Panc1 (cell line): ENCODE data around the gene PPIA. TPM values are rescaled to one million over a fixed set of nuclear protein-coding genes. Genes with fewer than 3 reads are reported as not detected.

Experiments
- ATAC-seq: fragments of 200-7000 bp; cut with Tn5 transposase; 2 replicates; pipeline ENCODE4 v1.9.1; 2020; ENCODE audit warnings: mild to moderate bottlenecking, moderate library complexity
- BruUV-seq: library from RNA; stranded (reverse); fragments of 400-500 nt; replicated peaks from 2 replicates; lab custom pipeline; 2021; lab: Mats Ljungman, UMichigan
- CTCF ChIA-PET: fragments of 300-600 bp; sonication (Branson Sonifier 250); formaldehyde crosslinking; loops from one replicate; lab custom pipeline; 2022; ENCODE audit warnings: antibody characterized with exemption; lab: Charles Lee
- POLR2A ChIA-PET: fragments of 300-600 bp; sonication (Branson Sonifier 250); formaldehyde crosslinking; loops from one replicate; lab custom pipeline; 2022; ENCODE audit warnings: antibody characterized with exemption; lab: Charles Lee
- DNase-seq: peaks from one replicate; pipeline ENCODE4 v3.0.0-alpha.2; 2010; ENCODE audit warnings: low read depth, low spot score
- H3K27ac ChIP-seq: 2 replicates; pipeline ENCODE4 v1.5.1; 2011; ENCODE audit warnings: mild to moderate bottlenecking, low read length, inconsistent platforms
- H3K27me3 ChIP-seq: fragments of 200-500 bp; sonication (Bioruptor generic); 2 replicates; pipeline ENCODE4 v1.6.0; 2014; ENCODE audit warnings: low read length, inconsistent platforms; ENCODE audit not compliant: control insufficient read depth, insufficient read depth
- H3K36me3 ChIP-seq: fragments of 200-500 bp; sonication (Bioruptor generic); 2 replicates; pipeline ENCODE4 v1.5.1; 2014; ENCODE audit warnings: inconsistent platforms, mild to moderate bottlenecking, low read length, moderate library complexity; ENCODE audit not compliant: control insufficient read depth, insufficient read depth
- H3K4me1 ChIP-seq: 2 replicates; pipeline ENCODE4 v1.5.1; 2011; ENCODE audit warnings: inconsistent platforms, mild to moderate bottlenecking, low read length, moderate library complexity; ENCODE audit not compliant: control insufficient read depth, insufficient read depth
- H3K4me3 ChIP-seq, 2 experiments: 2 replicates each; pipeline ENCODE4 v1.5.1; 2011 to 2012; ENCODE audit warnings: low read depth in 2 of 2, low read length in 2 of 2, mild to moderate bottlenecking in 2 of 2, inconsistent platforms in 1 of 2, moderate library complexity in 1 of 2
- H3K9me3 ChIP-seq: fragments of 200-500 bp; sonication (Bioruptor generic); 2 replicates; pipeline ENCODE4 v1.5.1; 2014; ENCODE audit warnings: low read depth, mild to moderate bottlenecking, inconsistent platforms, low read length, moderate library complexity; ENCODE audit not compliant: control insufficient read depth, insufficient read depth
- POLR2AphosphoS5 ChIP-seq: IDR thresholded peaks from 2 replicates; pipeline ENCODE4 v1.6.1; 2012; ENCODE audit warnings: mild to moderate bottlenecking, low read depth, low read length, moderate library complexity
- SIN3A ChIP-seq: IDR thresholded peaks from 2 replicates; pipeline ENCODE4 v1.6.1; 2012; ENCODE audit warnings: low read depth, mild to moderate bottlenecking, low read length, moderate library complexity, borderline replicate concordance; ENCODE audit not compliant: insufficient read depth
- TCF7L2 ChIP-seq: IDR thresholded peaks from 2 replicates; pipeline ENCODE4 v1.6.1; 2011; ENCODE audit warnings: mild to moderate bottlenecking, low read depth, low read length, inconsistent platforms
- in situ Hi-C: cut with HindIII; loops from 2 replicates; pipeline ENCODE4 v1.10.0; 2016; ENCODE audit warnings: low sequenced_read_pairs, low pct_unique_long_range_greater_than_20kb
- intact Hi-C: fragments of 100-400 bp; cut with micrococcal nuclease; formaldehyde crosslinking; loops from one replicate; pipeline ENCODE4 v1.10.0; 2022; ENCODE audit not compliant: unreplicated experiment
- total RNA-seq: library from RNA; stranded (reverse); gene quantifications from one replicate; pipeline ENCODE4 v1.2.1, GENCODE V29; 2021; ENCODE audit not compliant: unreplicated experiment
- TF ChIP-seq, protein P1 (sequence below): fragments of 450-650 bp; IDR thresholded peaks from 2 replicates; pipeline ENCODE4 v1.5.1; 2017; ENCODE audit warnings: mild to moderate bottlenecking
- TF ChIP-seq, protein P2 (sequence below), 2 experiments: IDR thresholded peaks; 2 replicates each; pipeline ENCODE4 v1.6.1; 2011 to 2012; ENCODE audit warnings: low read depth in 2 of 2, control low read depth in 1 of 2, low read length in 1 of 2, mild to moderate bottlenecking in 1 of 2, moderate library complexity in 1 of 2; ENCODE audit not compliant: insufficient read depth in 1 of 2

The PPIA gene
- total RNA-seq, 1 experiment from 2014 or later = 3,706 TPM

DNA sequence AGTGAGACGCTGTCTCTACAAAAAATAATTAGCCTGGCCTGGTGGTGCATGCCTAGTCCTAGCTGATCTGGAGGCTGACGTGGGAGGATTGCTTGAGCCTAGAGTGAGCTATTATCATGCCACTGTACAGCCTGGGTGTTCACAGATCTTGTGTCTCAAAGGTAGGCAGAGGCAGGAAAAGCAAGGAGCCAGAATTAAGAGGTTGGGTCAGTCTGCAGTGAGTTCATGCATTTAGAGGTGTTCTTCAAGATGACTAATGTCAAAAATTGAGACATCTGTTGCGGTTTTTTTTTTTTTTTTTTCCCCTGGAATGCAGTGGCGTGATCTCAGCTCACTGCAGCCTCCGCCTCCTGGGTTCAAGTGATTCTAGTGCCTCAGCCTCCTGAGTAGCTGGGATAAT, 5.4 kb downstream of the PPIA start:
- no peak for TF ChIP-seq POLR2AphosphoS5
- TF ChIP-seq, protein P1, sequence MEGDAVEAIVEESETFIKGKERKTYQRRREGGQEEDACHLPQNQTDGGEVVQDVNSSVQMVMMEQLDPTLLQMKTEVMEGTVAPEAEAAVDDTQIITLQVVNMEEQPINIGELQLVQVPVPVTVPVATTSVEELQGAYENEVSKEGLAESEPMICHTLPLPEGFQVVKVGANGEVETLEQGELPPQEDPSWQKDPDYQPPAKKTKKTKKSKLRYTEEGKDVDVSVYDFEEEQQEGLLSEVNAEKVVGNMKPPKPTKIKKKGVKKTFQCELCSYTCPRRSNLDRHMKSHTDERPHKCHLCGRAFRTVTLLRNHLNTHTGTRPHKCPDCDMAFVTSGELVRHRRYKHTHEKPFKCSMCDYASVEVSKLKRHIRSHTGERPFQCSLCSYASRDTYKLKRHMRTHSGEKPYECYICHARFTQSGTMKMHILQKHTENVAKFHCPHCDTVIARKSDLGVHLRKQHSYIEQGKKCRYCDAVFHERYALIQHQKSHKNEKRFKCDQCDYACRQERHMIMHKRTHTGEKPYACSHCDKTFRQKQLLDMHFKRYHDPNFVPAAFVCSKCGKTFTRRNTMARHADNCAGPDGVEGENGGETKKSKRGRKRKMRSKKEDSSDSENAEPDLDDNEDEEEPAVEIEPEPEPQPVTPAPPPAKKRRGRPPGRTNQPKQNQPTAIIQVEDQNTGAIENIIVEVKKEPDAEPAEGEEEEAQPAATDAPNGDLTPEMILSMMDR = no peak
- TF ChIP-seq, protein P2, sequence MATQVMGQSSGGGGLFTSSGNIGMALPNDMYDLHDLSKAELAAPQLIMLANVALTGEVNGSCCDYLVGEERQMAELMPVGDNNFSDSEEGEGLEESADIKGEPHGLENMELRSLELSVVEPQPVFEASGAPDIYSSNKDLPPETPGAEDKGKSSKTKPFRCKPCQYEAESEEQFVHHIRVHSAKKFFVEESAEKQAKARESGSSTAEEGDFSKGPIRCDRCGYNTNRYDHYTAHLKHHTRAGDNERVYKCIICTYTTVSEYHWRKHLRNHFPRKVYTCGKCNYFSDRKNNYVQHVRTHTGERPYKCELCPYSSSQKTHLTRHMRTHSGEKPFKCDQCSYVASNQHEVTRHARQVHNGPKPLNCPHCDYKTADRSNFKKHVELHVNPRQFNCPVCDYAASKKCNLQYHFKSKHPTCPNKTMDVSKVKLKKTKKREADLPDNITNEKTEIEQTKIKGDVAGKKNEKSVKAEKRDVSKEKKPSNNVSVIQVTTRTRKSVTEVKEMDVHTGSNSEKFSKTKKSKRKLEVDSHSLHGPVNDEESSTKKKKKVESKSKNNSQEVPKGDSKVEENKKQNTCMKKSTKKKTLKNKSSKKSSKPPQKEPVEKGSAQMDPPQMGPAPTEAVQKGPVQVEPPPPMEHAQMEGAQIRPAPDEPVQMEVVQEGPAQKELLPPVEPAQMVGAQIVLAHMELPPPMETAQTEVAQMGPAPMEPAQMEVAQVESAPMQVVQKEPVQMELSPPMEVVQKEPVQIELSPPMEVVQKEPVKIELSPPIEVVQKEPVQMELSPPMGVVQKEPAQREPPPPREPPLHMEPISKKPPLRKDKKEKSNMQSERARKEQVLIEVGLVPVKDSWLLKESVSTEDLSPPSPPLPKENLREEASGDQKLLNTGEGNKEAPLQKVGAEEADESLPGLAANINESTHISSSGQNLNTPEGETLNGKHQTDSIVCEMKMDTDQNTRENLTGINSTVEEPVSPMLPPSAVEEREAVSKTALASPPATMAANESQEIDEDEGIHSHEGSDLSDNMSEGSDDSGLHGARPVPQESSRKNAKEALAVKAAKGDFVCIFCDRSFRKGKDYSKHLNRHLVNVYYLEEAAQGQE (IDR thresholded peaks at IDR 0.05; ENCODE audit: insufficient read depth in 1 of 2, low read depth in 2 of 2, low read length in 1 of 2) = no peak
- TF ChIP-seq SIN3A = no peak
- TF ChIP-seq TCF7L2 = no peak
- Histone ChIP-seq H3K4me1 (peaks cover 22% of the 10 kb centered on the region), H3K36me3 (peaks cover 37% of the 10 kb centered on the region), H3K4me3 (no peak overlapping the region), H3K27me3 (no peaks in the 10 kb centered on the region), H3K27ac (no peak overlapping the region), H3K9me3 (no peaks in the 10 kb centered on the region)
- DNase-seq = no peak
- POLR2A ChIA-PET = no interaction called here
- CTCF ChIA-PET = no interaction called here
- BruUV-seq = no TSS peak
- ATAC-seq = no peak
- in situ Hi-C loops (no loop called here), intact Hi-C loops (no loop called here)

DNA sequence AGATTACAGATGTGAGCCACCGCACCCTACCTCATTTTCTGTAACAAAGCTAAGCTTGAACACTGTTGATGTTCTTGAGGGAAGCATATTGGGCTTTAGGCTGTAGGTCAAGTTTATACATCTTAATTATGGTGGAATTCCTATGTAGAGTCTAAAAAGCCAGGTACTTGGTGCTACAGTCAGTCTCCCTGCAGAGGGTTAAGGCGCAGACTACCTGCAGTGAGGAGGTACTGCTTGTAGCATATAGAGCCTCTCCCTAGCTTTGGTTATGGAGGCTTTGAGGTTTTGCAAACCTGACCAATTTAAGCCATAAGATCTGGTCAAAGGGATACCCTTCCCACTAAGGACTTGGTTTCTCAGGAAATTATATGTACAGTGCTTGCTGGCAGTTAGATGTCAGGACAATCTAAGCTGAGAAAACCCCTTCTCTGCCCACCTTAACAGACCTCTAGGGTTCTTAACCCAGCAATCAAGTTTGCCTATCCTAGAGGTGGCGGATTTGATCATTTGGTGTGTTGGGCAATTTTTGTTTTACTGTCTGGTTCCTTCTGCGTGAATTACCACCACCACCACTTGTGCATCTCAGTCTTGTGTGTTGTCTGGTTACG, 6.0 kb downstream of the PPIA start:
- H3K9me3 ChIP-seq = no peaks in the 10 kb centered on the region
- POLR2A ChIA-PET = interaction anchor here (0.6 to 0.7 kb wide), 2 partner anchors 26 to 182 kb away, joined by 5 to 14 read pairs; no protein-coding TSS in a partner anchor
- in situ Hi-C loops = no loop called here
- no peaks in the 10 kb centered on the region for H3K27me3 ChIP-seq
- intact Hi-C loops = no loop called here
- peaks cover 22% of the 10 kb centered on the region for H3K4me1 ChIP-seq
- no peak overlapping the region for H3K4me3 ChIP-seq
- TF ChIP-seq, protein P2 (IDR thresholded peaks at IDR 0.05; ENCODE audit: insufficient read depth in 1 of 2, low read depth in 2 of 2, low read length in 1 of 2) = no peak
- peak; percentile 88 for TF ChIP-seq POLR2AphosphoS5
- CTCF ChIA-PET = no interaction called here
- DNase-seq (no peak), ATAC-seq (no peak)
- H3K36me3 ChIP-seq = peaks cover 36% of the 10 kb centered on the region
- no TSS peak for BruUV-seq
- H3K27ac ChIP-seq = no peak overlapping the region
